Left ventricle myocardium inferior (tissue), 1 donor: ENCODE data around the gene CARD6. TPM values are rescaled to one million over a fixed set of nuclear protein-coding genes. Genes with fewer than 3 reads are reported as not detected.
A peak's percentile ranks its signal among the peaks of the same experiment; 100 is the strongest.
"Not testable (repeated sequence)": the region's sequence is repeated elsewhere in the genome, so short reads cannot be mapped to it uniquely, and the experiment has no call there.

Experiments used
- DNase-seq: peaks from one replicate; pipeline ENCODE4 v3.0.0-alpha.2; 2020
- H3K27ac ChIP-seq: fragments of 200-600 bp; replicated peaks from 2 replicates; pipeline ENCODE4 v1.8.0; 2021
- H3K27me3 ChIP-seq: fragments of 200-600 bp; 2 replicates; pipeline ENCODE4 v1.8.0; 2021; ENCODE audit warnings: low read depth
- H3K36me3 ChIP-seq: fragments of 200-600 bp; 2 replicates; pipeline ENCODE4 v1.8.0; 2021
- H3K4me1 ChIP-seq: fragments of 200-600 bp; 2 replicates; pipeline ENCODE4 v1.8.0; 2021
- H3K4me3 ChIP-seq: fragments of 200-600 bp; 2 replicates; pipeline ENCODE4 v1.8.0; 2021; ENCODE audit warnings: mild to moderate bottlenecking, moderate library complexity
- H3K9me3 ChIP-seq: fragments of 200-600 bp; replicated peaks from 2 replicates; pipeline ENCODE4 v1.8.0; 2021
- CTCF ChIP-seq: fragments of 200-600 bp; IDR thresholded peaks from 2 replicates; pipeline ENCODE4 v1.8.0; 2021; ENCODE audit warnings: antibody characterized with exemption, mild to moderate bottlenecking, borderline replicate concordance
- intact Hi-C: fragments of 100-400 bp; cut with micrococcal nuclease; formaldehyde crosslinking; loops from one replicate; pipeline ENCODE4 v1.11.0; 2022
- long read RNA-seq: library from polyadenylated mRNA; unstranded; transcript quantifications from one replicate; pipeline ENCODE4 v2.0.0, GENCODE V29; 2021
- total RNA-seq: library from RNA; stranded (reverse); fragmentation: NEBNext Ultra II Directional; extraction: Animal tissue kit (Norgen Biotek cat#: 25700); gene quantifications from one replicate; pipeline ENCODE4 v1.2.1, GENCODE V29; 2021
- donor health status: DM: no; HTN: yes; CAD: no; lungs with severe emphysema.

The CARD6 gene
- 6.1 TPM for total RNA-seq
- long read RNA-seq, full-length matches to known transcripts = 7 of 8 reads
- long read RNA-seq, partial matches to known transcripts = 1 of 8 reads
- long read RNA-seq, other reads (novel, unspliced or antisense) = 0 of 8 reads

GRCh38 chr5:40841068-40841805 lies at the start of gene CARD6:
TSS of gene CARD6 (plus strand) at chr5:40841367. CDS start at chr5:40841383, 16 bp downstream.
- intact Hi-C loops = no loop called here
- Histone ChIP-seq H3K9me3 (no peaks in the 10 kb centered on the region), H3K27me3 (no peaks in the 10 kb centered on the region), H3K27ac (peak within 1 kb of the TSS; percentile 81), H3K4me1 (peaks cover 18% of the 10 kb centered on the region), H3K4me3 (peak within 1 kb of the TSS; percentile 59), H3K36me3 (peaks cover 12% of the 10 kb centered on the region)
- no peak for TF ChIP-seq CTCF
- DNase-seq = no peak

- H3K4me3 ChIP-seq = no peak overlapping the region
Observed at GRCh38 chr5:40791715-40792139, 49.4 kb upstream of the CARD6 start.

GRCh38 chr5:40792691-40793090 lies 48.5 kb upstream of the CARD6 start:
- H3K9me3 ChIP-seq, H3K4me3 ChIP-seq, H3K36me3 ChIP-seq, H3K27me3 ChIP-seq, intact Hi-C loops, H3K27ac ChIP-seq, DNase-seq: not testable (repeated sequence)
- H3K4me1 ChIP-seq = peaks cover 85% of the 10 kb centered on the region

More at GRCh38 chr5:40791715-40792139, 49.4 kb upstream of the CARD6 start:
- Histone ChIP-seq H3K9me3 (peaks cover 9% of the 10 kb centered on the region), H3K27me3 (no peaks in the 10 kb centered on the region), H3K36me3 (peaks cover 8% of the 10 kb centered on the region), H3K4me1 (peaks cover 75% of the 10 kb centered on the region), H3K27ac (no peak overlapping the region)
- intact Hi-C loops = no loop called here
- no peak for TF ChIP-seq CTCF
- DNase-seq = no peak

- DNase-seq, H3K4me3 ChIP-seq, H3K9me3 ChIP-seq, H3K27me3 ChIP-seq, intact Hi-C loops, H3K36me3 ChIP-seq, H3K27ac ChIP-seq: not testable (repeated sequence)
- peaks cover 92% of the 10 kb centered on the region for H3K4me1 ChIP-seq
Observed at GRCh38 chr5:40794340-40794739, 46.8 kb upstream of the CARD6 start.

- peaks cover 87% of the 10 kb centered on the region for H3K4me1 ChIP-seq
- H3K9me3 ChIP-seq, H3K27ac ChIP-seq, H3K27me3 ChIP-seq, H3K36me3 ChIP-seq, intact Hi-C loops, DNase-seq, H3K4me3 ChIP-seq: not testable (repeated sequence)
Observed at GRCh38 chr5:40794877-40795276, 46.3 kb upstream of the CARD6 start.

GRCh38 chr5:40796487-40796889 lies 44.7 kb upstream of the CARD6 start:
- no peak for DNase-seq
- Histone ChIP-seq H3K4me1 (peaks cover 71% of the 10 kb centered on the region), H3K27ac (peak overlapping the region; percentile 95), H3K36me3 (no peaks in the 10 kb centered on the region), H3K27me3 (no peaks in the 10 kb centered on the region), H3K9me3 (no peaks in the 10 kb centered on the region), H3K4me3 (peak overlapping the region; percentile 98)
- intact Hi-C loops = no loop called here
- TF ChIP-seq CTCF = no peak
